ENCODE measurements around the gene MDK.

Gene MDK

GRCh38 chr11:46383974-46384701, 2.7 kb downstream of the MDK start:
- DNase-seq, result no peak

GRCh38 chr11:46385169-46386004, 3.9 kb downstream of the MDK start:
- DNase-seq, result no peak

- DNase-seq, result no peak
Measured at GRCh38 chr11:46386005-46386578, 4.6 kb downstream of the MDK start.

GRCh38 chr11:46386674-46387073, 5.2 kb downstream of the MDK start:
- DNase-seq, result no peak

- no peak for DNase-seq
Measured at GRCh38 chr11:46387456-46387855, 6.0 kb downstream of the MDK start.

- peak; percentile 59 to 73 for DNase-seq
Measured at GRCh38 chr11:46387919-46388618, 6.6 kb downstream of the MDK start.

GRCh38 chr11:46388619-46389449, 7.4 kb downstream of the MDK start:
- peak in 1 of 2 experiments; percentile 17 for DNase-seq

- peak; percentile 69 to 76 for DNase-seq
Measured at GRCh38 chr11:46389450-46390330, 8.2 kb downstream of the MDK start.

GRCh38 chr11:46390331-46391171, 9.1 kb downstream of the MDK start:
- DNase-seq, result no peak

- no peak for DNase-seq
Measured at GRCh38 chr11:46391186-46391577, 9.7 kb downstream of the MDK start.

GRCh38 chr11:46391578-46392420, 10.3 kb downstream of the MDK start, which contains the start of gene CHRM4:
Gene CHRM4 (minus strand): TSS chr11:46391776. CDS start chr11:46386557, 5,219 bp downstream.
- no peak for DNase-seq

- peak; percentile 63 to 75 for DNase-seq
Measured at GRCh38 chr11:46392421-46393230, 11.2 kb downstream of the MDK start.

GRCh38 chr11:46393231-46393616, 11.8 kb downstream of the MDK start:
- no peak for DNase-seq

GRCh38 chr11:46393759-46394158, 12.3 kb downstream of the MDK start:
- no peak for DNase-seq

GRCh38 chr11:46397526-46397925, 16.1 kb downstream of the MDK start:
- DNase-seq, result no peak

- DNase-seq, result no peak
Measured at GRCh38 chr11:46402957-46403902, 21.8 kb downstream of the MDK start.

GRCh38 chr11:46404476-46405017, 23.1 kb downstream of the MDK start:
- no peak for DNase-seq
